WTC11 (cell line): ENCODE data around the gene MYLK2. TPM values are rescaled to one million over a fixed set of nuclear protein-coding genes. Genes with fewer than 3 reads are reported as not detected.
A peak's percentile ranks its signal among the peaks of the same experiment; 100 is the strongest.

ENCODE experiments used
- ATAC-seq: fragments of 200-7000 bp; cut with Tn5 transposase; 2 replicates; pipeline ENCODE4 v1.10.0; 2021; ENCODE audit warnings: mild to moderate bottlenecking, moderate library complexity
- CTCF ChIA-PET: fragments of 300-600 bp; sonication (Branson Sonifier 250); formaldehyde crosslinking; loops from one replicate; lab custom pipeline; 2021; ENCODE audit warnings: antibody characterized with exemption; lab: Charles Lee
- POLR2A ChIA-PET: fragments of 350-600 bp; sonication (Branson Sonifier 250); formaldehyde crosslinking; loops from one replicate; lab custom pipeline; 2021; ENCODE audit warnings: antibody characterized with exemption; lab: Charles Lee
- DNase-seq: peaks from one replicate; pipeline ENCODE4 v3.0.0; 2021; ENCODE audit warnings: low spot score
- H3K27ac Mint-ChIP-seq: 2 replicates; pipeline ENCODE4 v1.8.0; 2021; ENCODE audit warnings: mixed read lengths
- H3K27me3 Mint-ChIP-seq: 2 replicates; pipeline ENCODE4 v1.8.0; 2021; ENCODE audit warnings: low read depth, mild to moderate bottlenecking, moderate library complexity, mixed read lengths
- H3K36me3 Mint-ChIP-seq: 2 replicates; pipeline ENCODE4 v1.8.0; 2021; ENCODE audit warnings: mixed read lengths
- H3K4me1 Mint-ChIP-seq: 2 replicates; pipeline ENCODE4 v1.8.0; 2022; ENCODE audit warnings: mixed read lengths
- H3K4me3 Mint-ChIP-seq: 2 replicates; pipeline ENCODE4 v1.8.0; 2021; ENCODE audit warnings: mild to moderate bottlenecking, moderate library complexity, mixed read lengths
- H3K9me3 Mint-ChIP-seq: 2 replicates; pipeline ENCODE4 v1.8.0; 2021; ENCODE audit warnings: mixed read lengths
- AFF4 ChIP-seq: sonication (generic); formaldehyde crosslinking; IDR thresholded peaks from 2 replicates; pipeline ENCODE4 v1.8.1; 2023; ENCODE audit warnings: mild to moderate bottlenecking, missing genetic modification reagents, borderline replicate concordance
- ARID4B ChIP-seq: sonication (generic); formaldehyde crosslinking; IDR thresholded peaks from 2 replicates; pipeline ENCODE4 v1.8.0; 2023; ENCODE audit warnings: missing genetic modification reagents, mild to moderate bottlenecking, borderline replicate concordance
- CTCF ChIP-seq: fragments of 200-600 bp; IDR thresholded peaks from 2 replicates; pipeline ENCODE4 v1.8.0; 2022; ENCODE audit warnings: antibody characterized with exemption
- E2F1 ChIP-seq: sonication (generic); formaldehyde crosslinking; IDR thresholded peaks from 2 replicates; pipeline ENCODE4 v1.8.0; 2022; ENCODE audit warnings: mild to moderate bottlenecking, missing genetic modification reagents
- FOXJ3 ChIP-seq: sonication (generic); formaldehyde crosslinking; IDR thresholded peaks from 2 replicates; pipeline ENCODE4 v1.9.0; 2021; ENCODE audit warnings: missing genetic modification reagents, mild to moderate bottlenecking, borderline replicate concordance
- JAZF1 ChIP-seq: fragments of 250-450 bp; sonication (Bioruptor Pico); IDR thresholded peaks from 2 replicates; pipeline ENCODE4 v1.9.0; 2021; ENCODE audit warnings: moderate library complexity, mild to moderate bottlenecking, inconsistent platforms
- NFE2L1 ChIP-seq: sonication (generic); formaldehyde crosslinking; IDR thresholded peaks from 2 replicates; pipeline ENCODE4 v1.8.1; 2023; ENCODE audit warnings: missing genetic modification reagents
- OVOL2 ChIP-seq: fragments of 250-450 bp; sonication (Bioruptor Pico); IDR thresholded peaks from 2 replicates; pipeline ENCODE4 v1.9.0; 2021; ENCODE audit warnings: mild to moderate bottlenecking, borderline replicate concordance
- STAT6 ChIP-seq: sonication (generic); formaldehyde crosslinking; conservative IDR thresholded peaks from 2 replicates; pipeline ENCODE4 v1.8.1; 2023; ENCODE audit warnings: mild to moderate bottlenecking, low read depth, missing genetic modification reagents, moderate library complexity
- TEAD4 ChIP-seq: sonication (generic); formaldehyde crosslinking; IDR thresholded peaks from 2 replicates; pipeline ENCODE4 v1.8.0; 2022; ENCODE audit warnings: mild to moderate bottlenecking, missing genetic modification reagents
- TP53 ChIP-seq: sonication (generic); formaldehyde crosslinking; IDR thresholded peaks from 2 replicates; pipeline ENCODE4 v1.8.1; 2023; ENCODE audit warnings: mild to moderate bottlenecking, missing genetic modification reagents
- ZNF121 ChIP-seq: sonication (generic); formaldehyde crosslinking; IDR thresholded peaks from 2 replicates; pipeline ENCODE4 v1.8.0; 2023; ENCODE audit warnings: missing genetic modification reagents
- ZNF232 ChIP-seq: sonication (generic); formaldehyde crosslinking; IDR thresholded peaks from 2 replicates; pipeline ENCODE4 v1.8.0; 2022; ENCODE audit warnings: mild to moderate bottlenecking, missing genetic modification reagents
- ZNF532 ChIP-seq: fragments of 250-450 bp; sonication (Bioruptor Pico); IDR thresholded peaks from 2 replicates; pipeline ENCODE4 v1.9.0; 2021; ENCODE audit warnings: mild to moderate bottlenecking, borderline replicate concordance
- ZSCAN18 ChIP-seq: fragments of 250-450 bp; sonication (Bioruptor Pico); IDR thresholded peaks from 2 replicates; pipeline ENCODE4 v2.1.2; 2022; ENCODE audit warnings: mild to moderate bottlenecking, moderate library complexity
- total RNA-seq: library from RNA; stranded (reverse); gene quantifications from 3 replicates; pipeline ENCODE4 v1.2.3, GENCODE V29; 2021

Gene MYLK2
- total RNA-seq, 1 experiment from 2014 or later: 0.28 TPM

- POLR2A ChIA-PET: interaction anchor here (0.6 to 1.5 kb wide), 2 partner anchors 90 to 158 kb away, joined by 4 to 6 read pairs; partner anchors contain the start of gene PDRG1
- Mint-ChIP-seq H3K9me3 (no peaks in the 10 kb centered on the region), H3K27ac (peak overlapping the region; percentile 93), H3K36me3 (no peaks in the 10 kb centered on the region), H3K27me3 (peaks cover 37% of the 10 kb centered on the region), H3K4me1 (peaks cover 15% of the 10 kb centered on the region), H3K4me3 (peak overlapping the region; percentile 91)
- CTCF ChIA-PET: interaction anchor here (0.6 to 3.6 kb wide), 12 partner anchors 9 to 347 kb away, joined by 3 to 28 read pairs (median 6); partner anchors contain the start of genes HM13 and PDRG1
- ATAC-seq (peak; percentile 82), DNase-seq (peak; percentile 82)
- TF ChIP-seq TEAD4 (CRISPR knock-in tag) (no peak), ZNF232 (CRISPR knock-in tag) (no peak), CTCF (no peak), FOXJ3 (no peak), STAT6 (CRISPR knock-in tag) (no peak), TP53 (CRISPR knock-in tag) (no peak; the same call in 1 of the 2 replicates), OVOL2 (no peak), JAZF1 (CRISPR knock-in tag) (no peak), ARID4B (CRISPR knock-in tag) (no peak), NFE2L1 (CRISPR knock-in tag) (no peak), AFF4 (no peak), ZNF121 (no peak), E2F1 (no peak), ZSCAN18 (CRISPR knock-in tag) (no peak), ZNF532 (CRISPR knock-in tag) (no peak)
Observed at GRCh38 chr20:31861385-31862156, 42.4 kb downstream of the MYLK2 start.
